Psoas muscle (tissue), 8 donors: Measurements from ENCODE around the gene ALS2CL. TPM values are rescaled to one million over a fixed set of nuclear protein-coding genes. Genes with fewer than 3 reads are reported as not detected.
A peak's percentile ranks its signal among the peaks of the same experiment; 100 is the strongest.

Source experiments
- ATAC-seq, 4 donors: fragments of 200-7000 bp; cut with Tn5 transposase; one replicate each; pipeline ENCODE4 v1.9.1; 2020; ENCODE audit warnings: moderate library complexity in 3 of 4, mild to moderate bottlenecking in 2 of 4
- DNase-seq, 2 donors: peaks; one replicate each; pipeline ENCODE4 v3.0.0-alpha.2; 2020
- H3K27ac ChIP-seq: fragments of 200-600 bp; one replicate; pipeline ENCODE4 v1.8.0; 2022
- H3K27me3 ChIP-seq, 3 donors: fragments of 200-600 bp in 1 of 3; one replicate each; pipeline versions ENCODE4 v1.6.1 to v1.8.0; 2013 to 2022; ENCODE audit warnings: low read length in 2 of 3, mild to moderate bottlenecking in 2 of 3, moderate library complexity in 1 of 3; ENCODE audit not compliant: insufficient read depth in 3 of 3
- H3K36me3 ChIP-seq, 2 donors: fragments of 200-600 bp in 1 of 2; one replicate each; pipeline versions ENCODE4 v1.6.1 to v1.8.0; 2013 to 2022; ENCODE audit warnings: low read depth in 1 of 2, mild to moderate bottlenecking in 1 of 2, moderate library complexity in 1 of 2; ENCODE audit not compliant: insufficient read depth in 1 of 2
- H3K4me1 ChIP-seq: fragments of 200-600 bp; one replicate; pipeline ENCODE4 v1.8.0; 2022
- H3K4me3 ChIP-seq: fragments of 200-600 bp; one replicate; pipeline ENCODE4 v1.8.0; 2022; ENCODE audit warnings: mild to moderate bottlenecking
- H3K9me3 ChIP-seq: fragments of 200-600 bp; one replicate; pipeline ENCODE4 v1.8.0; 2022
- WGBS, 3 donors: extraction: QIAGEN DNeasy Blood & Tissue Kit; methylation state at CpG; one replicate each; pipeline versions ENCODE4 v1.1.6 to v1.1.7; 2013; 5-methylcytosine and 5-hydroxymethylcytosine counted together
- intact Hi-C, 2 donors: fragments of 100-400 bp; cut with DNase I; formaldehyde crosslinking; loops; one replicate each; pipeline versions ENCODE4 v1.11.0 to v1.14.2; 2022
- polyA plus RNA-seq, 3 donors: library from polyadenylated mRNA; stranded (reverse); fragments of 200-250 nt; gene quantifications; one replicate each; pipeline ENCODE4 v1.2.3, GENCODE V29; 2013
- total RNA-seq, 4 donors: library from RNA; stranded (reverse); fragmentation: NEBNext Ultra II Directional in 2 of 4; extraction: Animal tissue kit (Norgen Biotek cat#: 25700) in 2 of 4; gene quantifications; one replicate each; pipeline versions ENCODE4 v1.2.1 to v1.2.4, GENCODE V29; 2021 to 2023
- TF ChIP-seq, protein P1 (sequence below): fragments of 200-600 bp; IDR thresholded peaks from one replicate; pipeline ENCODE4 v1.8.0; 2022; ENCODE audit warnings: antibody characterized with exemption
- donor health status: healthy with polysubstance abuse.
- donor health status: DM: no; HTN: no; CAD: no; lungs with moderate emphysema.
- donor health status: Bipolar disorder and iron deficiency.
- donor health status: healthy.
- donor health status: DM: yes; HTN: yes; CAD: no.
- donor health status: DM: no; HTN: no; CAD: no.
- donor health status: DM: no; HTN: no; CAD: no.
- donor health status: DM: yes; HTN: yes; CAD: no.

ALS2CL gene
- total and polyA plus RNA-seq, 7 donors, result 5.0 to 10.1 (median 6.3) TPM

DNA sequence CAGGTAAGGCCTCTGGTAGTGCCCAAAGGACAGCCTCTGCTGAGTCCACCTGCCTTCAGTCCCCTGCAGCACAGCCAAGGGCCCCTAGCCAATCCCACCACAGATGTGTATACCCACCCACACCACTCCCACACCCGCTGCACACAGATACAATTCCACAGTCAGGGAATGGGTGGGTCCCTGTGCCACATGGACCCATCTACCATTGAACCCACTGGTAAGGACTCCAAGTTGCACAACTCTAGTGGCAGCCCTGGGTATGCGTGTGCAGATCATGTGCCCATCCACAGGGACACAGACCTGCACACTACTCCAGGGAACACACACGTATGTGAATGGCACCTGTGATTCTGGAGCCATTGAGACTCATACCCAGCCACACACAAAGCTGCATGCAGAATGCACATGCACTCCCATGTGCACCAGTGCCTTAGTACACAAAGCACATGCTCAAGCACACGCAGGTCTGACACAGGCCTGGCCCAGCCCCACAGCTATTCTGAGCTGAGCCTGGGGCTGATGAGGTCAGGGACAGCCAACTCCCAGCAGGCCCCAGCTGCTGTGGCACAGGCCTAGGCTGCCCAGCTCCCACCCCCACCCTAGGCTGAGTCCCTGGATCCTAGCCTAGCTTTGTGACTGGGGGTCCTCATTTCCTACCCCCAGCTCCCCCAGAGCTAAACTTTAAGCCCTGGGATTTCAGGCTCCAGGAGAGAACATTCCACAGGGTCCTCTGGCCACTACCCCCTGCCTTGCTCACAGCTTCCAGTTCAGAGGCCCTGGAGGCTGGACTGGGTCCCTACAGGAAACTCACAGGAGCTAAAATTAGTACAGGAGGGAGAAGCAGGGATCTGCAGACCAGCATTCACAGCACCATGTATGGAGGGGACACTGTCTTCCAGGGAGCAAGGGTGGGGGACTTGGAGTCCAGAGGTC, 2.7 kb upstream of the ALS2CL start:
- 38 to 50% (median 39%) methylated on average over 4 of the region's 4 CpGs for WGBS, 3 donors
- H3K4me3 ChIP-seq, result no peak overlapping the region
- H3K27ac ChIP-seq, result peak overlapping the region; percentile 98
- intact Hi-C loops, result no loop called here
- H3K27me3 ChIP-seq, result no peaks in the 10 kb centered on the region
- no peaks in the 10 kb centered on the region for H3K9me3 ChIP-seq
- ATAC-seq (peak; percentile 70 to 76 (median 72)), DNase-seq (peak; percentile 65 to 87)
- peaks cover 69% of the 10 kb centered on the region for H3K4me1 ChIP-seq
- H3K36me3 ChIP-seq, result no peaks in the 10 kb centered on the region
- TF ChIP-seq, protein P1, sequence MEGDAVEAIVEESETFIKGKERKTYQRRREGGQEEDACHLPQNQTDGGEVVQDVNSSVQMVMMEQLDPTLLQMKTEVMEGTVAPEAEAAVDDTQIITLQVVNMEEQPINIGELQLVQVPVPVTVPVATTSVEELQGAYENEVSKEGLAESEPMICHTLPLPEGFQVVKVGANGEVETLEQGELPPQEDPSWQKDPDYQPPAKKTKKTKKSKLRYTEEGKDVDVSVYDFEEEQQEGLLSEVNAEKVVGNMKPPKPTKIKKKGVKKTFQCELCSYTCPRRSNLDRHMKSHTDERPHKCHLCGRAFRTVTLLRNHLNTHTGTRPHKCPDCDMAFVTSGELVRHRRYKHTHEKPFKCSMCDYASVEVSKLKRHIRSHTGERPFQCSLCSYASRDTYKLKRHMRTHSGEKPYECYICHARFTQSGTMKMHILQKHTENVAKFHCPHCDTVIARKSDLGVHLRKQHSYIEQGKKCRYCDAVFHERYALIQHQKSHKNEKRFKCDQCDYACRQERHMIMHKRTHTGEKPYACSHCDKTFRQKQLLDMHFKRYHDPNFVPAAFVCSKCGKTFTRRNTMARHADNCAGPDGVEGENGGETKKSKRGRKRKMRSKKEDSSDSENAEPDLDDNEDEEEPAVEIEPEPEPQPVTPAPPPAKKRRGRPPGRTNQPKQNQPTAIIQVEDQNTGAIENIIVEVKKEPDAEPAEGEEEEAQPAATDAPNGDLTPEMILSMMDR, result peak; percentile 16

- Histone ChIP-seq H3K4me1 (peaks cover 76% of the 10 kb centered on the region), H3K27me3 (no peaks in the 10 kb centered on the region), H3K4me3 (peak overlapping the region; percentile 96), H3K36me3 (no peaks in the 10 kb centered on the region), H3K9me3 (no peaks in the 10 kb centered on the region), H3K27ac (peak overlapping the region; percentile 98)
- ATAC-seq (peak; percentile 31 to 57 (median 46)), DNase-seq (peak; percentile 60 to 80)
- TF ChIP-seq, protein P1, result peak; percentile 20
- 43 to 57% (median 48%) methylated on average over 9 to 11 of the region's 11 CpGs for WGBS, 3 donors
- intact Hi-C loops, result no loop called here
Measured at GRCh38 chr3:46695177-46695961, 1.9 kb upstream of the ALS2CL start.

DNA sequence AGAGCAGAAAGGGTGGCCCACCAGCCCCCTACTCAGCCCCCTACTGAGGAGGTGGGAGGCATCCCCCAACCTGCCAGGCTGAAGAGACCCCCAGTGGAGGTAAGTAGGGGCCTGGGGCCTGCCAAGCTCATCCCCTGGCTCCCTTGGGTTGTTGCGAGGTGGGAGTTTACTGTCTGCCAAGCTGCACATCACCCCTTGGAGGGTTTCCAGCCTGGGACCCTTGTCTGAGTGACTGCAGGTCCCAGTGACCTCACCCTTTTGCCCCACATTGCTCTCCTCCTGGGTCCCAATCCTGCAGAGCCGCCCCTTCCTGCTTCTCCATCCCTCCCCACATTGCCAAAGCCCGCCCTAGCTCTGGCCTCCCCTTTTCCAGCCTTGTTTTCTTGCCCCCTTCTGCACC, 1.0 kb upstream of the ALS2CL start:
- H3K27me3 ChIP-seq, result no peaks in the 10 kb centered on the region
- DNase-seq (no peak), ATAC-seq (no peak)
- H3K27ac ChIP-seq, result peak overlapping the region; percentile 98
- peak overlapping the region; percentile 96 for H3K4me3 ChIP-seq
- H3K4me1 ChIP-seq, result peaks cover 69% of the 10 kb centered on the region
- TF ChIP-seq, protein P1, result no peak
- intact Hi-C loops, result no loop called here
- no peaks in the 10 kb centered on the region for H3K36me3 ChIP-seq
- H3K9me3 ChIP-seq, result no peaks in the 10 kb centered on the region
- 91 to 100% (median 92%) methylated on average over 2 to 3 of the region's 3 CpGs for WGBS, 3 donors

- WGBS, 3 donors, result 6 to 23% (median 9%) methylated on average over 22 to 30 of the region's 30 CpGs
- H3K4me1 ChIP-seq, result peaks cover 65% of the 10 kb centered on the region
- no peaks in the 10 kb centered on the region for H3K27me3 ChIP-seq
- peak overlapping the region; percentile 96 for H3K4me3 ChIP-seq
- H3K27ac ChIP-seq, result peak overlapping the region; percentile 98
- H3K36me3 ChIP-seq, result peaks cover 0 to 2% of the 10 kb centered on the region in 2 donors
- no peak for DNase-seq
- intact Hi-C loops, result no loop called here
- no peaks in the 10 kb centered on the region for H3K9me3 ChIP-seq
- TF ChIP-seq, protein P1, result no peak
- peak; percentile 23 to 41 (median 33) for ATAC-seq
Measured at GRCh38 chr3:46693892-46694226, 380 bp upstream of the ALS2CL start.
